Measurements from ENCODE around the gene C5orf58. TPM values are rescaled to one million over a fixed set of nuclear protein-coding genes. Genes with fewer than 3 reads are reported as not detected.
A peak's percentile ranks its signal among the peaks of the same experiment; 100 is the strongest.

The C5orf58 gene
- total and polyA plus RNA-seq, 10 of the 15 experiments (the other 5 are each of a cell fraction or from before 2014, with no cell fraction given): 0.13 to 0.27 (median 0.26) TPM; not detected in 7

- no peak for TF ChIP-seq IRF5 (IDR thresholded peaks at IDR 0.05; ENCODE audit: borderline replicate concordance)
Observed at GRCh38 chr5:170252720-170253350, 20.1 kb downstream of the C5orf58 start (continued).

GRCh38 chr5:170254056-170254455 lies 21.3 kb downstream of the C5orf58 start:
- ChIA-PET POLR2A (no interaction called here), RAD21 (ENCODE audit: unreplicated experiment) (no interaction called here), SMC1A (ENCODE audit: uncharacterized antibody, unreplicated experiment) (no interaction called here), CTCF (interaction anchor here (1.0 kb wide), 1 partner anchor 28 kb away, joined by 4 read pairs; no protein-coding TSS in a partner anchor)
- Histone ChIP-seq H3K9ac (ENCODE audit: control insufficient read depth, insufficient read depth, low read length) (no peak overlapping the region), H3K4me2 (ENCODE audit: control insufficient read depth, insufficient read depth) (no peak overlapping the region), H3K9me3 (replicated peaks; ENCODE audit: control insufficient read depth, insufficient read depth, low read length) (no peaks in the 10 kb centered on the region), H3K4me3 (no peak overlapping the region), H3K27ac (ENCODE audit: control insufficient read depth, insufficient read depth) (no peak overlapping the region), H3K36me3 (ENCODE audit: control insufficient read depth in 2 of 2, insufficient read depth in 2 of 2, low read length in 1 of 2) (peaks cover 4 to 7% of the 10 kb centered on the region in 2 experiments; a peak in 3 of 4 replicates), H3K79me2 (ENCODE audit: control insufficient read depth, insufficient read depth, low read length) (no peaks in the 10 kb centered on the region), H2AFZ (ENCODE audit: control insufficient read depth, low read depth, low read length) (no peak overlapping the region), H3K4me1 (ENCODE audit: control insufficient read depth, insufficient read depth, low read length) (no peaks in the 10 kb centered on the region), H3K27me3 (replicated peaks in 1 of 2; ENCODE audit: control insufficient read depth in 2 of 2, insufficient read depth in 2 of 2, low read length in 1 of 2) (no peaks in the 10 kb centered on the region), H4K20me1 (ENCODE audit: control insufficient read depth, insufficient read depth) (no peaks in the 10 kb centered on the region)
- 1% methylated on average over 8 of the region's 8 CpGs for WGBS (ENCODE audit: insufficient coverage, insufficient replicate concordance, low lambda C conversion rate, missing lambda C conversion rate)
- no TSS peak for BruUV-seq (replicated peaks)
- ATAC-seq (peak; percentile 94), DNase-seq (ENCODE audit: low read depth, low spot score) (peak; percentile 49), FAIRE-seq (peak; percentile 23)
- intact Hi-C loops (cut with micrococcal nuclease; ENCODE audit: unreplicated experiment) (no loop called here), in situ Hi-C loops (cut with MboI) (no loop called here)
- TF ChIP-seq BCLAF1 (IDR thresholded peaks at IDR 0.05): no peak
- TF ChIP-seq RELA (IDR thresholded peaks at IDR 0.05; ENCODE audit: borderline replicate concordance, partially characterized antibody): no peak
- peak; percentile 71 for TF ChIP-seq POU2F2 (IDR thresholded peaks at IDR 0.05; ENCODE audit: borderline replicate concordance, low read depth, low read length)
- TF ChIP-seq RCOR1 (conservative IDR thresholded peaks at IDR 0.05; ENCODE audit: low read depth, low read length): no peak
- no peak for TF ChIP-seq BCL3 (IDR thresholded peaks at IDR 0.05; ENCODE audit: borderline replicate concordance, insufficient read depth, low read depth, low read length, poor library complexity, severe bottlenecking)
- TF ChIP-seq RUNX3 (IDR thresholded peaks at IDR 0.05; ENCODE audit: low read length): peak; percentile 80
- TF ChIP-seq ZBTB11 (CRISPR knock-in tag; IDR thresholded peaks at IDR 0.05): no peak
- TF ChIP-seq WRNIP1 (IDR thresholded peaks at IDR 0.05; ENCODE audit: borderline replicate concordance, low read depth, low read length): no peak
- TF ChIP-seq NKRF (conservative IDR thresholded peaks at IDR 0.05): no peak

Measured in GM12878 (cell line).